ENCODE measurements around the gene MYOCD. TPM values are rescaled to one million over a fixed set of nuclear protein-coding genes. Genes with fewer than 3 reads are reported as not detected.

Gene MYOCD
- total RNA-seq, 1 experiment from 2014 or later: 1.2 TPM

DNA sequence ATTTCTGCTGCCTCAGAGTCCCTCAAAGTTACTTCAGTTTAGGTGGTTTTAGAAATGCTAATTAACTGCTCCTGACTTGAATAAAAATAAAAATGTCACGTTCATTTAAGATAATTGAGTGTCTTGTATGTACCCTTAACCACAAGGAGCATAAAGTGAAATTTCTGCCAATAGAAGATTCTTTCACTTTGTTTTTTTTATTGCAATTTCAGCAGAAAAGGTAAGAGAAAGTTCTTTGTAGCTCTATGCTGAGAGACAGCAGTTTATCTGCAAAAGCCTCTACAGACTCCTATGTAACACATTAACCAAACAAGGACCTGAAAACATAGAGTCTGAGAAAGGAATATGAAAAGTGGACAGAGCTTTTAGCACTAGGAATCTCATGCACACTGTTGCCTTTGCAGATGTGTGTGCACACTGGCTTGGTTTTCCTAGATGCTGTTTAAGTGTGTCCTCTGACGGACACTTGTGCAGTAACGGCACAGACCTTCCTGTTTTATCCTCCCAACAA, 135.2 kb downstream of the MYOCD start:
- Mint-ChIP-seq H3K27ac (peak overlapping the region; percentile 50), H3K4me3 (no peak overlapping the region), H3K9me3 (peaks cover 11% of the 10 kb centered on the region), H3K4me1 (peaks cover 23% of the 10 kb centered on the region), H3K36me3 (peaks cover 2% of the 10 kb centered on the region; the same call in 1 of the 2 replicates), H3K27me3 (ENCODE audit: low read depth) (no peaks in the 10 kb centered on the region)
- ChIA-PET CTCF (interaction anchor here (0.9 to 1.4 kb wide), 2 partner anchors 59 to 459 kb away, joined by 3 read pairs; no protein-coding TSS in a partner anchor), POLR2A (no interaction called here)
- ATAC-seq (no peak), DNase-seq (ENCODE audit: low spot score) (no peak)
- TF ChIP-seq, protein P1, sequence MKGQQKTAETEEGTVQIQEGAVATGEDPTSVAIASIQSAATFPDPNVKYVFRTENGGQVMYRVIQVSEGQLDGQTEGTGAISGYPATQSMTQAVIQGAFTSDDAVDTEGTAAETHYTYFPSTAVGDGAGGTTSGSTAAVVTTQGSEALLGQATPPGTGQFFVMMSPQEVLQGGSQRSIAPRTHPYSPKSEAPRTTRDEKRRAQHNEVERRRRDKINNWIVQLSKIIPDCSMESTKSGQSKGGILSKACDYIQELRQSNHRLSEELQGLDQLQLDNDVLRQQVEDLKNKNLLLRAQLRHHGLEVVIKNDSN (CRISPR knock-in tag; IDR thresholded peaks at IDR 0.05): no peak
- TF ChIP-seq KAT7 (CRISPR knock-in tag; IDR thresholded peaks at IDR 0.05; ENCODE audit: borderline replicate concordance): no peak
- TF ChIP-seq, protein P2, sequence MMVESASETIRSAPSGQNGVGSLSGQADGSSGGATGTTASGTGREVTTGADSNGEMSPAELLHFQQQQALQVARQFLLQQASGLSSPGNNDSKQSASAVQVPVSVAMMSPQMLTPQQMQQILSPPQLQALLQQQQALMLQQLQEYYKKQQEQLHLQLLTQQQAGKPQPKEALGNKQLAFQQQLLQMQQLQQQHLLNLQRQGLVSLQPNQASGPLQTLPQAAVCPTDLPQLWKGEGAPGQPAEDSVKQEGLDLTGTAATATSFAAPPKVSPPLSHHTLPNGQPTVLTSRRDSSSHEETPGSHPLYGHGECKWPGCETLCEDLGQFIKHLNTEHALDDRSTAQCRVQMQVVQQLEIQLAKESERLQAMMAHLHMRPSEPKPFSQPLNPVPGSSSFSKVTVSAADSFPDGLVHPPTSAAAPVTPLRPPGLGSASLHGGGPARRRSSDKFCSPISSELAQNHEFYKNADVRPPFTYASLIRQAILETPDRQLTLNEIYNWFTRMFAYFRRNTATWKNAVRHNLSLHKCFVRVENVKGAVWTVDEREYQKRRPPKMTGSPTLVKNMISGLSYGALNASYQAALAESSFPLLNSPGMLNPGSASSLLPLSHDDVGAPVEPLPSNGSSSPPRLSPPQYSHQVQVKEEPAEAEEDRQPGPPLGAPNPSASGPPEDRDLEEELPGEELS (CRISPR knock-in tag; IDR thresholded peaks at IDR 0.05): no peak
- no peak for TF ChIP-seq ZNF121 (CRISPR knock-in tag; IDR thresholded peaks at IDR 0.05)
- no peak for TF ChIP-seq ESRRA (CRISPR knock-in tag; IDR thresholded peaks at IDR 0.05; ENCODE audit: borderline replicate concordance)
- TF ChIP-seq, protein P3, sequence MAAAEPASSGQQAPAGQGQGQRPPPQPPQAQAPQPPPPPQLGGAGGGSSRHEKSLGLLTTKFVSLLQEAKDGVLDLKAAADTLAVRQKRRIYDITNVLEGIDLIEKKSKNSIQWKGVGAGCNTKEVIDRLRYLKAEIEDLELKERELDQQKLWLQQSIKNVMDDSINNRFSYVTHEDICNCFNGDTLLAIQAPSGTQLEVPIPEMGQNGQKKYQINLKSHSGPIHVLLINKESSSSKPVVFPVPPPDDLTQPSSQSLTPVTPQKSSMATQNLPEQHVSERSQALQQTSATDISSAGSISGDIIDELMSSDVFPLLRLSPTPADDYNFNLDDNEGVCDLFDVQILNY (CRISPR knock-in tag; IDR thresholded peaks at IDR 0.05): no peak
- TF ChIP-seq FOXJ3 (CRISPR knock-in tag; IDR thresholded peaks at IDR 0.05; ENCODE audit: borderline replicate concordance): no peak
- TF ChIP-seq SOX15 (CRISPR knock-in tag; IDR thresholded peaks at IDR 0.05): no peak
- TF ChIP-seq, protein P4, sequence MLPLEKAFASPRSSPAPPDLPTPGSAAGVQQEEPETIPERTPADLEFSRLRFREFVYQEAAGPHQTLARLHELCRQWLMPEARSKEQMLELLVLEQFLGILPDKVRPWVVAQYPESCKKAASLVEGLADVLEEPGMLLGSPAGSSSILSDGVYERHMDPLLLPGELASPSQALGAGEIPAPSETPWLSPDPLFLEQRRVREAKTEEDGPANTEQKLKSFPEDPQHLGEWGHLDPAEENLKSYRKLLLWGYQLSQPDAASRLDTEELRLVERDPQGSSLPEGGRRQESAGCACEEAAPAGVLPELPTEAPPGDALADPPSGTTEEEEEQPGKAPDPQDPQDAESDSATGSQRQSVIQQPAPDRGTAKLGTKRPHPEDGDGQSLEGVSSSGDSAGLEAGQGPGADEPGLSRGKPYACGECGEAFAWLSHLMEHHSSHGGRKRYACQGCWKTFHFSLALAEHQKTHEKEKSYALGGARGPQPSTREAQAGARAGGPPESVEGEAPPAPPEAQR (CRISPR knock-in tag; IDR thresholded peaks at IDR 0.05): no peak
- TF ChIP-seq, protein P5, sequence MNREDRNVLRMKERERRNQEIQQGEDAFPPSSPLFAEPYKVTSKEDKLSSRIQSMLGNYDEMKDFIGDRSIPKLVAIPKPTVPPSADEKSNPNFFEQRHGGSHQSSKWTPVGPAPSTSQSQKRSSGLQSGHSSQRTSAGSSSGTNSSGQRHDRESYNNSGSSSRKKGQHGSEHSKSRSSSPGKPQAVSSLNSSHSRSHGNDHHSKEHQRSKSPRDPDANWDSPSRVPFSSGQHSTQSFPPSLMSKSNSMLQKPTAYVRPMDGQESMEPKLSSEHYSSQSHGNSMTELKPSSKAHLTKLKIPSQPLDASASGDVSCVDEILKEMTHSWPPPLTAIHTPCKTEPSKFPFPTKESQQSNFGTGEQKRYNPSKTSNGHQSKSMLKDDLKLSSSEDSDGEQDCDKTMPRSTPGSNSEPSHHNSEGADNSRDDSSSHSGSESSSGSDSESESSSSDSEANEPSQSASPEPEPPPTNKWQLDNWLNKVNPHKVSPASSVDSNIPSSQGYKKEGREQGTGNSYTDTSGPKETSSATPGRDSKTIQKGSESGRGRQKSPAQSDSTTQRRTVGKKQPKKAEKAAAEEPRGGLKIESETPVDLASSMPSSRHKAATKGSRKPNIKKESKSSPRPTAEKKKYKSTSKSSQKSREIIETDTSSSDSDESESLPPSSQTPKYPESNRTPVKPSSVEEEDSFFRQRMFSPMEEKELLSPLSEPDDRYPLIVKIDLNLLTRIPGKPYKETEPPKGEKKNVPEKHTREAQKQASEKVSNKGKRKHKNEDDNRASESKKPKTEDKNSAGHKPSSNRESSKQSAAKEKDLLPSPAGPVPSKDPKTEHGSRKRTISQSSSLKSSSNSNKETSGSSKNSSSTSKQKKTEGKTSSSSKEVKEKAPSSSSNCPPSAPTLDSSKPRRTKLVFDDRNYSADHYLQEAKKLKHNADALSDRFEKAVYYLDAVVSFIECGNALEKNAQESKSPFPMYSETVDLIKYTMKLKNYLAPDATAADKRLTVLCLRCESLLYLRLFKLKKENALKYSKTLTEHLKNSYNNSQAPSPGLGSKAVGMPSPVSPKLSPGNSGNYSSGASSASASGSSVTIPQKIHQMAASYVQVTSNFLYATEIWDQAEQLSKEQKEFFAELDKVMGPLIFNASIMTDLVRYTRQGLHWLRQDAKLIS (CRISPR knock-in tag; IDR thresholded peaks at IDR 0.05; ENCODE audit: borderline replicate concordance): no peak
- no peak for TF ChIP-seq ZNF219 (CRISPR knock-in tag; IDR thresholded peaks at IDR 0.05; ENCODE audit: borderline replicate concordance)
- TF ChIP-seq MYBL2 (CRISPR knock-in tag; IDR thresholded peaks at IDR 0.05): no peak
- TF ChIP-seq HMGA2 (CRISPR knock-in tag; IDR thresholded peaks at IDR 0.05): no peak
- no peak for TF ChIP-seq ZNF317 (CRISPR knock-in tag; IDR thresholded peaks at IDR 0.05; ENCODE audit: borderline replicate concordance, low read depth)
- TF ChIP-seq TEAD4 (CRISPR knock-in tag; IDR thresholded peaks at IDR 0.05): no peak

DNA sequence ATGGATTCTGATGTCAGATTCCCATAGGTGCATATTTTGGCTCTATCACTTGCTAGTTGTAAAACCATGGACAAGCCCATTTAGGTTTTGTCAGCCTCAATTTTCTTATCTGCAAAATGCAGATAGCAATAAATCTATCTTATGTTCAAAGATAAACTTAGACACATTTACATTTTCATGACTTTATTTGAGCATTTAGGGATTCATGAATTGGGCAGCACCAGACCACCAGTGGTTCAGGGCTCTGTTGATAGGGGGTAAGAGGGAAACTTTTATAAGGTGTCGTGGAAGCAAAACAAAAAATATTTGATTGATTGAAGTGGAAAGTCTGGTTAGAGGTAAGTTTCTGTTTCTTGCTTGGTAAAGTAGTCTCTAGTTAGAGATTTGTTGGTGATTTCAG, 140.9 kb downstream of the MYOCD start:
- peaks cover 10% of the 10 kb centered on the region; the same call in 1 of the 2 replicates for H3K4me1 Mint-ChIP-seq
- DNase-seq (ENCODE audit: low spot score): no peak
- H3K4me3 Mint-ChIP-seq: no peak overlapping the region
- H3K27me3 Mint-ChIP-seq (ENCODE audit: low read depth): no peaks in the 10 kb centered on the region
- CTCF ChIA-PET: no interaction called here
- peaks cover 43% of the 10 kb centered on the region for H3K36me3 Mint-ChIP-seq
- TF ChIP-seq GTF2I (CRISPR knock-in tag; conservative IDR thresholded peaks at IDR 0.05) (no peak), ZNF232 (CRISPR knock-in tag; IDR thresholded peaks at IDR 0.05) (no peak)
- peaks cover 53% of the 10 kb centered on the region for H3K9me3 Mint-ChIP-seq
- POLR2A ChIA-PET: no interaction called here
- ATAC-seq: no peak
- H3K27ac Mint-ChIP-seq: no peak overlapping the region
